ENCODE results near the gene PRAME. TPM values are rescaled to one million over a fixed set of nuclear protein-coding genes. Genes with fewer than 3 reads are reported as not detected.
A peak's percentile ranks its signal among the peaks of the same experiment; 100 is the strongest.

PRAME gene
- total RNA-seq, 1 donor from 2014 or later, result not detected

- no peaks in the 10 kb centered on the region for H3K9me3 ChIP-seq (replicated peaks)
- TF ChIP-seq, protein P1, sequence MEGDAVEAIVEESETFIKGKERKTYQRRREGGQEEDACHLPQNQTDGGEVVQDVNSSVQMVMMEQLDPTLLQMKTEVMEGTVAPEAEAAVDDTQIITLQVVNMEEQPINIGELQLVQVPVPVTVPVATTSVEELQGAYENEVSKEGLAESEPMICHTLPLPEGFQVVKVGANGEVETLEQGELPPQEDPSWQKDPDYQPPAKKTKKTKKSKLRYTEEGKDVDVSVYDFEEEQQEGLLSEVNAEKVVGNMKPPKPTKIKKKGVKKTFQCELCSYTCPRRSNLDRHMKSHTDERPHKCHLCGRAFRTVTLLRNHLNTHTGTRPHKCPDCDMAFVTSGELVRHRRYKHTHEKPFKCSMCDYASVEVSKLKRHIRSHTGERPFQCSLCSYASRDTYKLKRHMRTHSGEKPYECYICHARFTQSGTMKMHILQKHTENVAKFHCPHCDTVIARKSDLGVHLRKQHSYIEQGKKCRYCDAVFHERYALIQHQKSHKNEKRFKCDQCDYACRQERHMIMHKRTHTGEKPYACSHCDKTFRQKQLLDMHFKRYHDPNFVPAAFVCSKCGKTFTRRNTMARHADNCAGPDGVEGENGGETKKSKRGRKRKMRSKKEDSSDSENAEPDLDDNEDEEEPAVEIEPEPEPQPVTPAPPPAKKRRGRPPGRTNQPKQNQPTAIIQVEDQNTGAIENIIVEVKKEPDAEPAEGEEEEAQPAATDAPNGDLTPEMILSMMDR (IDR thresholded peaks at IDR 0.05; ENCODE audit: borderline replicate concordance), result no peak
- no peak for DNase-seq
- H3K4me3 ChIP-seq, result no peak overlapping the region
- H3K27me3 ChIP-seq (ENCODE audit: low read depth), result peaks cover 33% of the 10 kb centered on the region
- no peaks in the 10 kb centered on the region for H3K4me1 ChIP-seq
- H3K27ac ChIP-seq (replicated peaks), result no peak overlapping the region
- H3K36me3 ChIP-seq, result no peaks in the 10 kb centered on the region
- intact Hi-C loops (cut with micrococcal nuclease), result no loop called here
These were observed 41.6 kb upstream of the PRAME start for GRCh38 chr22:22600531-22601261.

- TF ChIP-seq, protein P1 (IDR thresholded peaks at IDR 0.05; ENCODE audit: borderline replicate concordance), result no peak
- no peak for DNase-seq
- no peaks in the 10 kb centered on the region for H3K9me3 ChIP-seq (replicated peaks)
- no peaks in the 10 kb centered on the region for H3K4me1 ChIP-seq
- no peak overlapping the region for H3K4me3 ChIP-seq
- intact Hi-C loops (cut with micrococcal nuclease), result no loop called here
- H3K36me3 ChIP-seq, result no peaks in the 10 kb centered on the region
- H3K27me3 ChIP-seq (ENCODE audit: low read depth), result peaks cover 48% of the 10 kb centered on the region
- H3K27ac ChIP-seq (replicated peaks), result no peak overlapping the region
These were observed 40.2 kb upstream of the PRAME start for GRCh38 chr22:22599248-22599647.

DNA sequence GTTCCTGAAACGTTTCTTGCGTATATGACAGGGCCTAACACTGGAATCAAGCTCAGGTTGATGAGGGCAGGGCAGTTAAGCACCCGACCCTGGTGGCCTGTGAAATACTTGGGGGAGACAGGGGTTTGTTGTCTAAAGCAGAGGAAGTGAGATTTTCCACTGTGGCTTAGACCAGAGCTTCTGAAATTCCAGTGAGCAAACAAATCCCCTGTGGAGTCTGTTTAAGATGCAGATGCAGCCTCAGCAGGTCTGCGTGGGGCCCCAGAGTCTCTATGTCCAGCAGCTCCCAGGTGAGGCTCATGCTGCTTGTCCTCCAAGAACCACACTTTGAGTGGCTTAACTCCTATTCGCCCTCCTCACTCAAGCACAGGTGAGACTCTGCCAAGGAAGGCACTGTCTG is 39.1 kb upstream of the PRAME start:
- peaks cover 48% of the 10 kb centered on the region for H3K27me3 ChIP-seq (ENCODE audit: low read depth)
- intact Hi-C loops (cut with micrococcal nuclease), result no loop called here
- no peak overlapping the region for H3K4me3 ChIP-seq
- H3K36me3 ChIP-seq, result no peaks in the 10 kb centered on the region
- TF ChIP-seq, protein P1 (IDR thresholded peaks at IDR 0.05; ENCODE audit: borderline replicate concordance), result no peak
- no peak for DNase-seq
- H3K9me3 ChIP-seq (replicated peaks), result no peaks in the 10 kb centered on the region
- no peaks in the 10 kb centered on the region for H3K4me1 ChIP-seq
- no peak overlapping the region for H3K27ac ChIP-seq (replicated peaks)

DNA sequence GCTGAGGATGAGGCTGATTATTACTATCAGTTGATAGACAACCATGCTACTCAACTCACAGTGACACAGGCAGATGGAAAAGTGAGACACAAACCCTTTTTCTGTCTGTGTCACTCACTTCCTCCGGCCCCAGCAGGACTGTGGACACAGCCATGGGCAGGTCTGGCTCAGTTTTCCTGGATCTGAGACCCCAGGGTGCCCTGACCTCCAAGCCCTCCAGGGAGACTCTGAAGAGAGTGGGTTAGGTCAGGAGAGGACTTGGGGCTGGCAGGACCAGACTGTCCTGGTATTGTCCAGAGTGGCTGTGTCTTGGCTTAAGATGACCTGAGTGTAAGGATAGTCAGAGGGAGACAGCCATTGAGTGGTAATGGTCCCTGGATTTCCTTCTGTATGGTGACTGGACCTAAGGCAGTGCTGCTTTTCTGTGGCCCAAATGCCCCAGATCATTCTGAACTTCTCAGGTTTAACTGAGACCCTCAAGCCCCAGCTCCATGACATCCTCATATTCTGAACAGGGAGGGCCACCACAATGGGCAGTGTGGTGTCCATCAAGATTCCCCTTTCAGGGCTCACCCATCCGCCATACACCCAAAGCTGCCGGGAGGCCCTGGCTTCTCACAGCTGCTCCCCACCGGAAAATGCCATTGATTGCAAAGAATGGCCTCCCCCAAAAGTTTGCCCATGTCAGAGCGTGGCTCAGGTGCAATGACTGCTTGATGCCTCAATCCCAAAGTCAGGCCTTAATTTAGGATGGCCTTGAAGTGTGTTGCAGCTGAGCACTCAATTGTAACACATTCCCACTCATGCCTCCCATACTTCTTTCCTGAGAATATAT is 36.2 kb upstream of the PRAME start:
- Histone ChIP-seq H3K27ac (replicated peaks) (no peak overlapping the region), H3K36me3 (no peaks in the 10 kb centered on the region), H3K27me3 (ENCODE audit: low read depth) (peaks cover 67% of the 10 kb centered on the region), H3K4me1 (no peaks in the 10 kb centered on the region), H3K9me3 (replicated peaks) (no peaks in the 10 kb centered on the region), H3K4me3 (no peak overlapping the region)
- TF ChIP-seq, protein P1 (IDR thresholded peaks at IDR 0.05; ENCODE audit: borderline replicate concordance), result no peak
- no peak for DNase-seq
- intact Hi-C loops (cut with micrococcal nuclease), result no loop called here

DNA sequence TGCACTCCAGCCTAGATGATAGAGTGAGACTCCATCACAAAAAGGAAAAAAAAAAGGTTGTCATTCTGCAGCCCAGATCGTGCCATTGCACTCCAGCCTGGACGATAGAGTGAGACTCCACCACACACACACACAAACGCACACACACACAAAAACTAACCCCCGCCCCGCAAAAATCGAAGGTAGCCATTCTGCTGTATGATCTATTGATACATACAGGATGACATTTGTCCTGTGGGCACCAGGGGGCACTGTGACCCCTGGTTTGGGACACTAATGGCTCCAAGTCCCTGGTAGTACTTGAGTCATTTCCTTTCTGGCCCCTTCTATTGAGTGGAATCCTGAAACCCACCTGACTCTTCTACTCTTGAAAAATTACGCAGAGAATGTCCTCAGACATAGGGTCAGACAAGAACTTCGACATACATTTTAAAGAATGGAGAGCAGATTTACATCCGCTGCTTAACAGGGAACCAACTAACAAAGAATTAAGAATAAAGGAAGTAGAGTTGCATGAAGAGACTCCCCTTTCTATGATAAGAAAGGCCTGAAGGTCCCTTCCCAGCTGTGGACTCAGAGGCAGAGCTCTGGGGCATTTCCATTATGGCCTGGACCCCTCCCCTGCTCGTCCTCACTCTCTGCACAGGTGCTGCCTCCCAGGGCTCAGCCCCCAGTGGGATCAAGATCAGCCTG is 35.0 kb upstream of the PRAME start:
- peaks cover 76% of the 10 kb centered on the region for H3K27me3 ChIP-seq (ENCODE audit: low read depth)
- no peak overlapping the region for H3K4me3 ChIP-seq
- TF ChIP-seq, protein P1 (IDR thresholded peaks at IDR 0.05; ENCODE audit: borderline replicate concordance), result peak; percentile 60
- intact Hi-C loops (cut with micrococcal nuclease), result no loop called here
- no peak overlapping the region for H3K27ac ChIP-seq (replicated peaks)
- H3K9me3 ChIP-seq (replicated peaks), result no peaks in the 10 kb centered on the region
- H3K4me1 ChIP-seq, result no peaks in the 10 kb centered on the region
- no peaks in the 10 kb centered on the region for H3K36me3 ChIP-seq
- no peak for DNase-seq
